Caco-2 (cell line): ENCODE results near the gene CUL1. TPM values are rescaled to one million over a fixed set of nuclear protein-coding genes. Genes with fewer than 3 reads are reported as not detected.

Source experiments
- BruUV-seq: library from RNA; stranded (reverse); fragments of 400-500 nt; replicated peaks from 2 replicates; lab custom pipeline; 2021; lab: Mats Ljungman, UMichigan
- CTCF ChIA-PET: fragments of 300-600 bp; sonication (Branson Sonifier 250); formaldehyde crosslinking; loops from one replicate; lab custom pipeline; 2022; ENCODE audit warnings: antibody characterized with exemption; lab: Charles Lee
- POLR2A ChIA-PET: fragments of 300-600 bp; sonication (Branson Sonifier 250); formaldehyde crosslinking; loops from one replicate; lab custom pipeline; 2022; ENCODE audit warnings: antibody characterized with exemption; lab: Charles Lee
- DNase-seq, 2 experiments: peaks; one replicate each; pipeline versions ENCODE4 v3.0.0 to v3.0.0-alpha.2; 2020 to 2022
- H3K27me3 ChIP-seq: replicated peaks from 2 replicates; pipeline ENCODE4 v1.6.0; 2011; ENCODE audit warnings: low read length; ENCODE audit not compliant: control insufficient read depth, insufficient read depth
- H3K36me3 ChIP-seq: 2 replicates; pipeline ENCODE4 v1.5.1; 2011; ENCODE audit warnings: low read length; ENCODE audit not compliant: control insufficient read depth, insufficient read depth
- H3K4me1 ChIP-seq: fragments of 250-450 bp; sonication (Bioruptor Pico); 2 replicates; pipeline ENCODE4 v1.5.1; 2020; ENCODE audit warnings: mild to moderate bottlenecking
- H3K4me3 ChIP-seq: 2 replicates; pipeline ENCODE4 v1.5.1; 2011; ENCODE audit warnings: low read depth, mild to moderate bottlenecking, control low read depth, low read length
- H3K9me3 ChIP-seq: fragments of 250-450 bp; sonication (Bioruptor Pico); 2 replicates; pipeline ENCODE4 v1.5.1; 2020; ENCODE audit warnings: mild to moderate bottlenecking, moderate library complexity
- H3K27ac Mint-ChIP-seq: one replicate; pipeline ENCODE4 v1.8.0; 2022; ENCODE audit warnings: mixed read lengths; ENCODE audit not compliant: unreplicated experiment
- H3K27me3 Mint-ChIP-seq: one replicate; pipeline ENCODE4 v1.8.0; 2022; ENCODE audit warnings: mixed read lengths; ENCODE audit not compliant: insufficient read depth, unreplicated experiment
- H3K36me3 Mint-ChIP-seq: one replicate; pipeline ENCODE4 v1.8.0; 2022; ENCODE audit warnings: mild to moderate bottlenecking, mixed read lengths; ENCODE audit not compliant: insufficient read depth, unreplicated experiment
- H3K4me1 Mint-ChIP-seq: one replicate; pipeline ENCODE4 v1.8.0; 2022; ENCODE audit warnings: low read depth, mixed read lengths; ENCODE audit not compliant: unreplicated experiment
- H3K4me3 Mint-ChIP-seq: one replicate; pipeline ENCODE4 v1.8.0; 2022; ENCODE audit warnings: mild to moderate bottlenecking, moderate library complexity, mixed read lengths; ENCODE audit not compliant: unreplicated experiment
- H3K9me3 Mint-ChIP-seq: one replicate; pipeline ENCODE4 v1.8.0; 2022; ENCODE audit warnings: mixed read lengths; ENCODE audit not compliant: unreplicated experiment
- CTCF ChIP-seq, 2 experiments: fragments of 200-600 bp in 1 of 2; IDR thresholded peaks; 1 replicate in 1 of 2; 2 replicates in 1 of 2; pipeline versions ENCODE4 v1.5.1 to v1.8.0; 2011 to 2022; ENCODE audit warnings: antibody characterized with exemption in 1 of 2, control low read depth in 1 of 2, inconsistent platforms in 1 of 2, low read depth in 1 of 2, low read length in 1 of 2, mild to moderate bottlenecking in 1 of 2, moderate library complexity in 1 of 2; ENCODE audit not compliant: insufficient read depth in 1 of 2, severe bottlenecking in 1 of 2, unreplicated experiment in 1 of 2
- intact Hi-C: fragments of 100-400 bp; cut with micrococcal nuclease; formaldehyde crosslinking; loops from one replicate; pipeline ENCODE4 v1.10.0; 2022; ENCODE audit not compliant: unreplicated experiment
- total RNA-seq: library from RNA; stranded (reverse); gene quantifications from 2 replicates; pipeline ENCODE4 v1.2.3, GENCODE V29; 2022

CUL1 gene
- total RNA-seq, 1 experiment from 2014 or later: 71.9 TPM

- Mint-ChIP-seq H3K36me3 (peaks cover 70% of the 10 kb centered on the region), H3K9me3 (no peaks in the 10 kb centered on the region), H3K4me3 (no peak overlapping the region), H3K27ac (peak overlapping the region; percentile 46), H3K4me1 (peaks cover 6% of the 10 kb centered on the region), H3K27me3 (no peaks in the 10 kb centered on the region)
- Histone ChIP-seq H3K36me3 (no peaks in the 10 kb centered on the region), H3K9me3 (no peaks in the 10 kb centered on the region), H3K4me1 (no peaks in the 10 kb centered on the region; the same call in 1 of the 2 replicates), H3K4me3 (no peak overlapping the region), H3K27me3 (no peaks in the 10 kb centered on the region)
- DNase-seq: no peak
- BruUV-seq: no TSS peak
- CTCF ChIA-PET: no interaction called here
- intact Hi-C loops: no loop called here
- TF ChIP-seq CTCF (IDR thresholded peaks at IDR 0.05; ENCODE audit: insufficient read depth in 1 of 2, low read depth in 1 of 2, low read length in 1 of 2, severe bottlenecking in 1 of 2, unreplicated experiment in 1 of 2): no peak
- POLR2A ChIA-PET: no interaction called here
These were observed 126.2 kb downstream of the CUL1 start for GRCh38 chr7:148824864-148825263.

GRCh38 chr7:148825338-148825737 lies 126.6 kb downstream of the CUL1 start:
- POLR2A ChIA-PET: no interaction called here
- Mint-ChIP-seq H3K36me3 (peaks cover 70% of the 10 kb centered on the region), H3K4me1 (peaks cover 6% of the 10 kb centered on the region), H3K4me3 (no peak overlapping the region), H3K27ac (peak overlapping the region; percentile 46), H3K27me3 (no peaks in the 10 kb centered on the region), H3K9me3 (no peaks in the 10 kb centered on the region)
- H3K36me3 ChIP-seq: no peaks in the 10 kb centered on the region
- no TSS peak for BruUV-seq
- intact Hi-C loops: no loop called here
- CTCF ChIA-PET: no interaction called here
- H3K27me3 ChIP-seq: no peaks in the 10 kb centered on the region
- no peaks in the 10 kb centered on the region for H3K9me3 ChIP-seq
- no peak for DNase-seq
- TF ChIP-seq CTCF (IDR thresholded peaks at IDR 0.05; ENCODE audit: insufficient read depth in 1 of 2, low read depth in 1 of 2, low read length in 1 of 2, severe bottlenecking in 1 of 2, unreplicated experiment in 1 of 2): no peak
- no peak overlapping the region for H3K4me3 ChIP-seq
- H3K4me1 ChIP-seq: no peaks in the 10 kb centered on the region; the same call in 1 of the 2 replicates

GRCh38 chr7:148828965-148829364 lies 130.3 kb downstream of the CUL1 start:
- Histone ChIP-seq H3K36me3 (no peaks in the 10 kb centered on the region), H3K4me3 (no peak overlapping the region), H3K4me1 (no peaks in the 10 kb centered on the region), H3K9me3 (no peaks in the 10 kb centered on the region), H3K27me3 (no peaks in the 10 kb centered on the region)
- Mint-ChIP-seq H3K27ac (no peak overlapping the region), H3K27me3 (no peaks in the 10 kb centered on the region), H3K36me3 (peaks cover 46% of the 10 kb centered on the region), H3K9me3 (no peaks in the 10 kb centered on the region), H3K4me3 (no peak overlapping the region), H3K4me1 (no peaks in the 10 kb centered on the region)
- POLR2A ChIA-PET: no interaction called here
- no peak for TF ChIP-seq CTCF (IDR thresholded peaks at IDR 0.05; ENCODE audit: insufficient read depth in 1 of 2, low read depth in 1 of 2, low read length in 1 of 2, severe bottlenecking in 1 of 2, unreplicated experiment in 1 of 2)
- CTCF ChIA-PET: no interaction called here
- intact Hi-C loops: no loop called here
- BruUV-seq: no TSS peak
- no peak for DNase-seq
